ENCODE results near the gene ENPP6. TPM values are rescaled to one million over a fixed set of nuclear protein-coding genes. Genes with fewer than 3 reads are reported as not detected.

ENPP6 gene
- total and polyA plus RNA-seq, 12 donors, result 0.03 to 0.68 (median 0.07) TPM; not detected in 3

DNA sequence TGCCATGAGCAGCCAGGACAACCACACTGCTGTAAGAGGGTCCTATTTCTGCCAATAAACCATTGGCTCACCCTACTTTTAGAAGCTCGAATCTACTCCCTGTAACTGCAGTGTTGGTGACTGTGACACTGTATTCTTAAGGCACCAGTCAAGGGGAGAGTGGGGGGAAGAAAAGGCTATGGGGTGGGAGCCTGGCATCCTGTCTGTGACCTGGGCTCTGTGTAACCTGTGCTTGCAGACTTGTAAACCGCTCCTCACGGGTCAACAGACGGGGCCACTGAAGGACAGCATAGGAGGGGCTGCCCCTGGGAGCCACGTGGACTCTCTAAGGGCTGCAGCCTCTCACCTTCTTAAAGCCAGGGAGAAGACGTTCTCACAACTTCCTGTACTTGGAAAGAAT, 42.2 kb upstream of the ENPP6 start:
- TF ChIP-seq, protein P1, sequence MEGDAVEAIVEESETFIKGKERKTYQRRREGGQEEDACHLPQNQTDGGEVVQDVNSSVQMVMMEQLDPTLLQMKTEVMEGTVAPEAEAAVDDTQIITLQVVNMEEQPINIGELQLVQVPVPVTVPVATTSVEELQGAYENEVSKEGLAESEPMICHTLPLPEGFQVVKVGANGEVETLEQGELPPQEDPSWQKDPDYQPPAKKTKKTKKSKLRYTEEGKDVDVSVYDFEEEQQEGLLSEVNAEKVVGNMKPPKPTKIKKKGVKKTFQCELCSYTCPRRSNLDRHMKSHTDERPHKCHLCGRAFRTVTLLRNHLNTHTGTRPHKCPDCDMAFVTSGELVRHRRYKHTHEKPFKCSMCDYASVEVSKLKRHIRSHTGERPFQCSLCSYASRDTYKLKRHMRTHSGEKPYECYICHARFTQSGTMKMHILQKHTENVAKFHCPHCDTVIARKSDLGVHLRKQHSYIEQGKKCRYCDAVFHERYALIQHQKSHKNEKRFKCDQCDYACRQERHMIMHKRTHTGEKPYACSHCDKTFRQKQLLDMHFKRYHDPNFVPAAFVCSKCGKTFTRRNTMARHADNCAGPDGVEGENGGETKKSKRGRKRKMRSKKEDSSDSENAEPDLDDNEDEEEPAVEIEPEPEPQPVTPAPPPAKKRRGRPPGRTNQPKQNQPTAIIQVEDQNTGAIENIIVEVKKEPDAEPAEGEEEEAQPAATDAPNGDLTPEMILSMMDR (IDR thresholded peaks at IDR 0.05), result no peak
- Histone ChIP-seq H3K36me3 (no peaks in the 10 kb centered on the region), H3K4me1 (peaks cover 0 to 12% (median 7%) of the 10 kb centered on the region in 9 donors), H3K9me3 (no peaks in the 10 kb centered on the region), H3K27ac (no peak overlapping the region), H3K4me3 (no peak overlapping the region), H3K27me3 (no peaks in the 10 kb centered on the region)
- ATAC-seq (no peak), DNase-seq (no peak)
- WGBS, 2 donors, result 58 to 64% methylated on average over 6 of the region's 6 CpGs
- intact Hi-C loops (cut with DNase I), result loop anchor here in 8 of 10 donors (5.0 to 10.0 kb wide), 7 partner anchors 95 to 415 kb away; partner anchors contain the start of genes CASP3 (in 4 of the 8), PRIMPOL (in 4 of the 8) and IRF2 (in 1 of the 8)

DNA sequence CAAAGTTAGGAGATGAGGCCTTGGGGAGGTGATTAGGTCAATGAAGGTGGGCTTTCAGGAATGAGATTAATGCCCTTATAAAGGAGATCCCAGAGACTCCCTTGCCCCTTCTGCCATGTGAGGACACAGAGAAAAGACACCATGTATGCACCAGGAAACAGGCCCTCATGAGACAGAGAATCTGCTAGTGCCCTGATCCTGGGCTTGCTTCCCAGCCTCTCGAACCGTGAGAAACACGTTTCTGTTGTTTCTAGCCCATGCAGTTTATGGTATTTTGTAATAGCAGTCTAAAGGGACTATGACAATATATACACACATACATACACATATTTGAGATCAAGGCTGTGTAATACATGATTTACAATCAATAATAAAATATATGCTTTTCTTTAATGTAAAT, 41.4 kb upstream of the ENPP6 start:
- no peak overlapping the region for H3K4me3 ChIP-seq
- H3K27ac ChIP-seq, result no peak overlapping the region
- no peaks in the 10 kb centered on the region for H3K9me3 ChIP-seq
- H3K36me3 ChIP-seq, result no peaks in the 10 kb centered on the region
- ATAC-seq (no peak), DNase-seq (no peak)
- H3K4me1 ChIP-seq, result peaks cover 0 to 10% (median 3%) of the 10 kb centered on the region in 9 donors
- no peaks in the 10 kb centered on the region for H3K27me3 ChIP-seq
- intact Hi-C loops (cut with DNase I), result loop anchor here in 2 of 10 donors (10.0 kb wide), 2 partner anchors 94 to 414 kb away; no protein-coding TSS in a partner anchor
- TF ChIP-seq, protein P1 (IDR thresholded peaks at IDR 0.05), result no peak
- WGBS, 2 donors, result 80 to 91% methylated on average over 3 of the region's 3 CpGs

DNA sequence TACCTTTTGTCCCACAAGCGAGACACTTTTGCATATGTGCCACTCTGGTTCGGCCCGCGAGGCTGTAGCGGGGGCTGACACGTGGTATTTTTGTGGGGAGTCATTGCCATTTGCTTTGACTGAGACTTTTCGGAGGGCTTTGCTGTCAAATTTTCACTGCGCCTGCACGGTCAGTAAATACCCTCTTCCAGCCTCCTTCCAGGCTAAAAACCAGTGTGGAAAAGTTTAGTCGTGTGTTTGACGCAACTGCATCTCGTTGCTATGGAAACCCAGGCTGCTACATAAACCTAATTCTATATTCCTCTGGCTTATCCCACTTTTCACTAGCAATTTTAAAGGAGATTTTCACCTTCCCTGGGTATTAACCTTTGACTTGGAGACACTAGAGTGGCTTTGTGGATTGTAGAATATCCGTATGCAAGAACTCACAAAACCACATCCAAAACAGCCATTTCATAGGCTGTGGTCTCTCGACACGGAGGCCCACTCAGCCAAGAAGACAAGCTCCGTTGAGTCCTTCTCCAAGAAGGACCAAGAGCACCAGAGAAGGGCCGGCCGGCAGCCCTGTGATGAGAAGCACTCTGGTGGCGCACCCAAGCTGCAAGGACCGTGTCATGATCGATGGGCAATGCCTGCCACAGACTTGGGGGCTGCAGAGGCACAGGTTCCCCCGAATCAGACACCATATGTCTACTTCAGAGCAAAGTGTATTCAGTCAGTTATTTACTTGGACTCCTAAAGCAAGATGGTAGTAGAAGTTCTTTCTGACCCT, 38.4 kb upstream of the ENPP6 start:
- ATAC-seq, result no peak
- Histone ChIP-seq H3K4me3 (no peak overlapping the region), H3K27ac (peak overlapping the region in 1 of 10 donors; percentile 34), H3K36me3 (no peaks in the 10 kb centered on the region), H3K4me1 (peaks cover 0 to 10% (median 0%) of the 10 kb centered on the region in 9 donors), H3K27me3 (no peaks in the 10 kb centered on the region), H3K9me3 (no peaks in the 10 kb centered on the region)
- intact Hi-C loops (cut with DNase I), result loop anchor here in 2 of 10 donors (10.0 kb wide), 2 partner anchors 91 to 411 kb away; no protein-coding TSS in a partner anchor
- DNase-seq, result no peak
- 94 to 95% methylated on average over 22 of the region's 22 CpGs for WGBS, 2 donors
- TF ChIP-seq, protein P1 (IDR thresholded peaks at IDR 0.05), result no peak

DNA sequence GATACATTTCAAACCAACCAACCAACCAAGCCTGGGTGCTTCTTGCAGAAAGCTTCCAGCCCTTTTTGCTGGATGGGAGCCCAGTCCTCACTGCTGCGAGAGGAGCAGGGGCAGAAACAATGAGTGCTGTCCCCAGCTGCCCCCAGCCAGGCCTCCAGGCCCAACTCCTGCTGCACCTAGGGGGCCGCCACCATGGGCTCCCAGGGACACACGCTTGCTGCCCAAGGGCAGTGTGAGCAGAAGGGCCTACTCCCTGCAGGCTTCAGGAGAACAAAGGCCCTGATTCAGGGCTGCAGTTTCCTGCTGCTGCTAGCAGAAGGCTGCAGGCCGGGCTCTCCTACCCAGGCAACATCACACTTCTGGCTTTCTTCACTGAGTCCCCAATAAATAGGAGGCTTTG, 37.7 kb upstream of the ENPP6 start:
- H3K27ac ChIP-seq, result peak overlapping the region in 1 of 10 donors; percentile 34
- no peak overlapping the region for H3K4me3 ChIP-seq
- no peaks in the 10 kb centered on the region for H3K27me3 ChIP-seq
- intact Hi-C loops (cut with DNase I), result loop anchor here in 2 of 10 donors (10.0 kb wide), 2 partner anchors 91 to 411 kb away; no protein-coding TSS in a partner anchor
- peak in 6 of 8 donors; percentile 7 to 83 (median 60) for ATAC-seq
- DNase-seq, result peak; percentile 23 to 38
- H3K9me3 ChIP-seq, result no peaks in the 10 kb centered on the region
- TF ChIP-seq, protein P1 (IDR thresholded peaks at IDR 0.05), result no peak
- WGBS, 2 donors, result 34 to 53% methylated on average over 4 of the region's 4 CpGs
- H3K4me1 ChIP-seq, result peaks cover 0 to 10% (median 0%) of the 10 kb centered on the region in 9 donors
- no peaks in the 10 kb centered on the region for H3K36me3 ChIP-seq

Data from heart right ventricle (tissue), 16 donors.